ENCODE results near the gene MYOM1.
"Not testable (repeated sequence)": the region's sequence is repeated elsewhere in the genome, so short reads cannot be mapped to it uniquely, and the experiment has no call there.

The MYOM1 gene

DNA sequence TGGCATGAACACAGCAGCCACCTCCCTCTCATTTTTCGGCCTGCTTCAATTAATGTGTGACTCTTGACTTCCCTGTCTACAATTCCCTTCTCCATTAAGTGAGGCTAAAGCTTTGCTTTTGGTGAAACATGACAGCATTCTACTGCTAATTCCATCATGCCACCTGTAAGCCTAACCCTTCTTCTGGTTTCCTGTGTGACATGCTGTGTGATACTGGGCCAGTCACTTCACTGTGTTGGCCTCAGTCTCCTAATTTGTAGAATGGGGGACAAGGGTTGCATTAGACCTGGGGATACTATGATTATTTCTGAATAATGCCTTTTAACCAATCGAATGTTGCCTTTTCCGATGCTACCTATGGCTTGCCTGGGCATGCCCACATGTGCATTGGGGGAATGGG lies 146.4 kb downstream of the MYOM1 start:
- not testable (repeated sequence) for DNase-seq

DNA sequence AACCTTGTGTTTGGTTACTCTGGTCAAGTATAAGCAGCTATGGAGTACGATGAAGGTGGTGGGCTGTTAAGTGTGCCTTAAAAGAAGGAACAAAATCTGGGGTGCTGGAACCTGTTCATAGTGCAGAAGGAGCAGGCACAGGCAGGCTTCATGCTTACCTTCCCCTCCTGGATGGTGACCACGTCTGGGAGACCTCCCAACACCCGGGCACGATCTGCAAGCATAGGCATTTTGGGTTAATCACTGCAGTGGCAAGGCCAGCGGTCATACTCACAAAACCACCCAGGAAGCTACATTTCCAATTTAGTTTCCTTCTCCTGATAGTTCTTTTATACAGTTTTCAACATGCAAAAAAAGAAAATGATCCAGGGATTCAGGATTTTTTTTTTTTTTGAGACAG lies 148.1 kb downstream of the MYOM1 start:
- DNase-seq = no peak

DNA sequence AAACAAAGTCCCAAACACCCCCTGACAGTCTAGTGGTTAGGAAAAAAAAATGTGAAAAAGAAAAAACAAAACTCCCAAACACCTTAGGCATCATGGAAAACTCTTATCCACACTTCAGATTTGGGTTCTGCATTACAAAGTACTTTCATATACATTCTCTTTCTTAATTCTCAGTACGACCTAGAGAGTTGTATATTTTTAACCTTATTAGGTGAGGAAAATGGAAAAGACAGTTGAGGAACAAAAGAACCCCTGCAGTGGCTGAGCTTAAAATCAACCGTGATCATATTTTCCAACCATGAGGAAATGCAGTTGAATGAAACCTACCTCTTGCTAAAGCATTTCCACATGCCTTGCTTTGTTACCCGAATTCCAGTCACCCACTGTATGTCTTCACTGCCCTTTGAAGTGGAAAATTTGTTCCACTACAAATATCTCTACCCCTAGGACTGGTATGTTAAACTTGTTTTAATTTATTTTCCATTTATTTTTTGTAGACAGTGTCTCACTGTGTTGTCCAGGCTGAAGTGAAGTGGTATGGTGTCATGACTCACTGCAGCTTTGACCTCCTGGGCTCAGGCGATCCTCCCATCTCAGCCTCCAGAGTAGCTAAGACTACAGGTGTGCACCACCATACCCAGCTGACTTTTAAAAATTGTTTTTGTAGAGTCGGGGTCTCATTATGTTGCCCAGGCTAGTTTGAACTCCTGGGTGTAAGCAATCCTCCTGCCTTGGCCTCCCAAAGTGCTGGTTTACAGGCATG lies 149.9 kb downstream of the MYOM1 start:
- DNase-seq = no peak

DNA sequence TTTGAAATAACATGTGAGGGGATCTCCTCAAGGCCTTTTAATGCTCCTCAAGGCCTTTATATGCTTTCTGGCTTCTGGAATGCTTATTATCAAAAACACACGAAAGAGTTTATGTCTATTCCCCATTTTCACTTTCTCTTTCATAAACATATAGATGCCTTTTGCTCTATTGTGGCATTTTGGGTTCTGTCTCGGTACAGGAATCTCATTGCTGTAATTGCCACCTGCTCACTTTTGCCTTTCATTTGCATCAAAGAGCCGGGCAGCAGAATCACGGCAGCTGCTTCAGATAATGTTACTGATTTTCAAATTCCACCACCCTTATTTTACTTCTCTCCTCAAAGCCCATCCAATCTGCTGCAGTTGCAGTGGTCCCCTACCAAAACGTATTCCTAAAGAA lies 152.0 kb downstream of the MYOM1 start:
- no peak for DNase-seq

DNA sequence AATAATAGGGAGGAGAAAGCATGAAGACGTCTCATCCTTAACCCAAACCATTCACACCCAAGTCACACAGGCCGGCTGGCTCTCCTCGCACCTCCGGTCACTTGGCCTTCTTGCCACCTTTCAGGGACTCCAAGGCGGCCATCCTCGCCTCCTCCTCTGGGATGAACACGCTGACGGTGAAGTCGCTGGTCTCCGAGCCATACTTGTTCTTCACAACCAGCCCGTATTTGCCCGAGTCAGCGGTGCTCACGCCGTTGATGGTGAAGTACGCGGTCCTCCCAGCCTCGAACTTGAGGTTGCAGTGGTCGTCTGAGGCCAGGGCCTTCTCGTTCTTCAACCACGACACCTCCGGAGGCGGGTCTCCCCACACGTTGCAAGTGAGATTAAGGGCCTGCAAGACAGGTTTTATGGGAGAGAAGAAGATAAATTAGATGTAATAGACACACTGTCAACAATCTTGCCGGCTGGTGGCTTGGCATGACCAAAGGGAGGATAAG lies 152.6 kb downstream of the MYOM1 start:
- DNase-seq = no peak

DNA sequence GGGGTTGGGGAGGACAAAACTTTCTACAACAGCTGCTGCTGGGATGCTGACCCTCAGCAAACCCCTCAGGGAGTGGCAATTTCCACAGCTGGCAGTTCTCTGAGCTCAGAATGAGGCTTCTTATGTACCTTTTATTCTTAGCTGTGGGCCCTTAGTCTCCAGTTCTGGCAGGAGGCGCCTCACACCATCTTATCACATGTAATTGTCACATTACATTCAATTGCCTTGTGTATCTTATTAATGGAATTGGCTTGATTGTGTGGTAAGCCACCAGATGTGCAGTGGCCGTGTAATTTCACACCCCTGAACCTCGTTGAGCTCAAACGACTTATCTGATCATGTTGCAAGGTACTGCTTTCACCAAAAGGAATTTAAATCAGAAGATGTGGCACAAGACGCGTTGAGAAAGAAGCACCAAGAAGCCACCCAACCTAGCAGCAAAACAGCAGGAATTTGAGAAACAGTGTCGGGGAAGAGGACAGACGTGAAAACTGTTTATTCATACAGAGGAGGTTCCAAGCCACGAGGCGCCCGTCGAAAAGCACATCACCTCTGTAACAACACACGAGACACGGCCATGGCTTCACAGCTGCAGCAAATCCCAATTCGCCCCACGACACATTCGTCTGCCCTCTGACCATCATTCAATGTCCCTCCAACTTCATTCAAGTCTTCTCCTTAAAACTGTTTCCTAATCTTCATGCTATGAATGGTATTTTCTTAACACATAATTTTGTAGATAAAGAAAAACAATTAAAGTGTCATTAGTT lies 153.2 kb downstream of the MYOM1 start:
- DNase-seq = no peak

DNA sequence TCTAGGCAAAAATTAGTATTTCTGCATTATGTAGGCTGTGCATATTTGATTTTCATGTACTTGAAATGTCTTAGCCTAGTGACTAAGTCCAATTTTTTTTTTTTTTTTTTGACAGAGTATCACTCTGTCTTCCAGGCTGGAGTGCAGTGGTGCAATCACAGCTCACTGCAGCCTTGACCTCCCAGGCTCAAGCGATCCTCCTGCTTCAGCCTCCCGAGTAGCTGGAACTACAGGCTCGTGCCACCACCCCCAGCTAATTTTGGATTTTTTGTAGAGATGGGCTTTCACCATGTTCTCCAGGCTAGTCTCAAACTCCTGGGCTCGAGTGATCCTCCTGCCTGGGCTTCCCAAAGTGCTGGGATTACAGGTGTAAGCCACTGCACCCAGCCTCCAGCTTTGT lies 156.0 kb downstream of the MYOM1 start:
- DNase-seq = not testable (repeated sequence)

DNA sequence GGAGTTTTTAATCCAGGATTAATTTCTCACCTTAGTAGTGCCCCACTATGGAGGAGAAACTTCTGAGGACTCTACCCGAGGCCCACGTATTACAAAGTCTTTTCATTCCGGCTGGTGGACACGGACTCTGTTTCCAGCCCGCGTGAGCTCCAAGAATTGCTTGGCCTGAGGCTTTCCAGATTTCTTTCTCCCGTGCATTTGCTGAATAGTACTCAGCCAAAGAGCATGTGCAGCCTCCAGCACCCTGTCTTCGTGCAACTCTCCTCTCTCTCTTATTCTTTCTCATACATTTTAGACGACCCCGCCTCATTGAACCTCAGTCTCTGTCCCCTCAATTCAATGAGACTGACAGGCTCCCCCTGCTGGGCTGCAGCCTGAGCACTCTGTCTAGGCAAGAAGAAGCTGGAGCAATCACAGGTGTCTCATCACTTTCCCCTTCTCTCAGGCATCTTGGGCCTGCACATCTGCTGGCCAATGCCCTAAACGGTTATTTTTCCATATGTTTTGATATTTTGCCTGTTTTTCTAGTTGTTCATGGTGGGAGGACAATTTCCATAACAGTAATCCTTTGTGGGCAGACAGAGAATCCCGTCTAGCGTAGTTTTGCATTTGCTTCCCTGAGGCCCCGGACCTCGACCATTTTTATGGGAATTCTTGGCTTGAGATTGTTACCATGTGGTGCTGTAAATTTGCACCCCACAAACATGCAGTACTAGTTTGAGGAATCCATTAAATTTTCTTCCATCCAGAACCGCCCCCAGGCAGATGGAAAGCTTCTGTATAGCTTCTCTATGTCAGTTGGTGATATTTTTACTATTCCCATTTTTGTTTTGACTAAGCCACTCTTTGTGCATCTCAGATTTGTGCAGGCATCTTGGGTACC lies 156.7 kb downstream of the MYOM1 start:
- peak; percentile 64 for DNase-seq

DNA sequence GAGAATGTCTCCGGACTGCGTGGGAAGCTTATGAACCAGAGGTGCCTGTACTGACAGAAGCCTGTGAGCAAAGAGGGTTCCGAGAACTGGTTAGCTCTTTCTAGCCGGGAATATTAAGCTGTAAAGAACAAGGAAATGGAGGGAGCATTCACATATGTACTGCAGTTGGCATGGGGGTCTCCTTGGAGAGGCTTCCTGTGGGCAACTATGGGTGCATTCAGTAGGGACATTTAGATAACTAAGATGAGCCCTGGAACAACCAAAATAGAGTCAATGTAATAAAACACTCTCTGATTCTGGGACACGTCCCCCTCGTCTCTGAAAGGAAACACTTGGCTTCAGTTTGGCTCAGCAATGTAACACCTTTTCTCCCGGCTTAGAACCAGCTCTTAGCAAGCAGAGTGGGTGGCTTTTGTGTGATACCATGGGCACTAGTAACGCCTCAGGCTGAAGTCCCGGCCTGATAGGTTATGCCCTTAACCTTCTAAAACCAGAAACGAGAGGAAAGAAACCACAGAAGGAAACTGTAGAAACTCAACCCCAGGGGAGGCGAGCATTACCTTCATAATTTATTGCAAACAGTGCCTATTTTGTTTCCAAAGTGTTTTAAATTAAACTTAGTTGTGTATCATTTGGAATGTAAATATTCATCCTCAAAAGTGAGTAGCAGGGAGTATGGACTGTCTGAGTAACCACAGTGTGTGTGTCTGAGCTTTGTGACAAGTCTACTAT lies 158.0 kb downstream of the MYOM1 start:
- no peak for DNase-seq

DNA sequence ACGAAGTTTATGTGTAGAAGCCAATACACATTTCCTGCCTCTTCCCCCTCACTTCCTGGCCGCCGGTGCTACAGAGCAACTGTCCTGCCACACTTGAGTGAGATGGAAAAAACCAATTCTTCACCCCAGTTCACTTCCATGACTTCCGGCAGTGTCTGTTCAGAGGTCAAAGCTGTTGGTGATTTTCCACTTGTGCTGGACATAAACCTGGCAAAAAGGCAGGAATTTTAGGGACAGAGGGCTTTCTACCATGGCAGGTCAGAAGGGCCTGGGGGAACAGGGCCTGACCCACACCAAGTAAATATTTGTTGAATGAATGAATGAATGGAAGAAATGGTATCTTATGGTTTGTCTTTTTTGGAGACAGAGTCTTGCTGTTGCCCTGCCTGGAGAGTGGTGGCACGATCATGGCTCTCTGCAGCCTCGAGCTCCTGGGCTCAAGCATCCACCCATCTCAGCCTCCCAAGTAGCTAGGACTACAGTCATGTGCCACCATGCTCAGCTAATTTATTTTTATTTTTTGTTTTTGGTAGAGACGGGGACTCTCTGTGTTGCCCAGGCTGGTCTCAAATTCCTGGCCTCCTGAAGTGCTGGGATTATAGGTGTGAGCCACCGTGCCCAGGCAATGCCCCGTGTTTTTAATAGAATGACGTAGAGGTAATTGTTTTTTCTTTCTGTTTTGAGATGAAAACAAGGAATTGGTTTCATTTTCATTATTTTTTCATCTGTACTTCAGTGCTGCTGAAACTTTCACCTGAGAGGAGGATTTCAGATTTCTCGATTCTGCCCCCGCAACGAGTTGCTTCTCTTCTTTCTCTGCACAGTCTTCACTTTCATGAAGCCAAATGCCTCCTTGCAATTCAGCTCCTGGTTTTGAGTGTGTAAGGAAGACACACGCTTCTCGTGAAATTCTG lies 158.8 kb downstream of the MYOM1 start:
- no peak for DNase-seq

DNA sequence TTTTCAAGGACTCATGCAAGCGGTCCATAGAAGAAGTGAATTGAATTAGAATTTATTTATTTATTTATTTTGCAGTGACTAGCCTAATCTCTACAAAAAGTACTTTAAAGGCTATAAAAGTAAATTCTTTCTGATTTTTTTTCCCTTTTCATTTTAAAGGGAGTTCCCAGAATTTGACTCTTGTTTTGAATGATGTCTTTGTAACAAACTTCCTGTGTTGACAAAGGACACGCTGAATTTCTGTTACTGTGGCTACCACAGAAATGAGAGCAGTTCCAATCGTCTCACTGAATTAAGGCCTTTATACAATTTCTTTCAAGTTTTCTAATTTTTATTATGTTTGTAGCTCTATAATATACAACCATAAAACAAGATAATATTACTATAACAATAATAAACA lies 160.5 kb downstream of the MYOM1 start:
- no peak for DNase-seq

DNA sequence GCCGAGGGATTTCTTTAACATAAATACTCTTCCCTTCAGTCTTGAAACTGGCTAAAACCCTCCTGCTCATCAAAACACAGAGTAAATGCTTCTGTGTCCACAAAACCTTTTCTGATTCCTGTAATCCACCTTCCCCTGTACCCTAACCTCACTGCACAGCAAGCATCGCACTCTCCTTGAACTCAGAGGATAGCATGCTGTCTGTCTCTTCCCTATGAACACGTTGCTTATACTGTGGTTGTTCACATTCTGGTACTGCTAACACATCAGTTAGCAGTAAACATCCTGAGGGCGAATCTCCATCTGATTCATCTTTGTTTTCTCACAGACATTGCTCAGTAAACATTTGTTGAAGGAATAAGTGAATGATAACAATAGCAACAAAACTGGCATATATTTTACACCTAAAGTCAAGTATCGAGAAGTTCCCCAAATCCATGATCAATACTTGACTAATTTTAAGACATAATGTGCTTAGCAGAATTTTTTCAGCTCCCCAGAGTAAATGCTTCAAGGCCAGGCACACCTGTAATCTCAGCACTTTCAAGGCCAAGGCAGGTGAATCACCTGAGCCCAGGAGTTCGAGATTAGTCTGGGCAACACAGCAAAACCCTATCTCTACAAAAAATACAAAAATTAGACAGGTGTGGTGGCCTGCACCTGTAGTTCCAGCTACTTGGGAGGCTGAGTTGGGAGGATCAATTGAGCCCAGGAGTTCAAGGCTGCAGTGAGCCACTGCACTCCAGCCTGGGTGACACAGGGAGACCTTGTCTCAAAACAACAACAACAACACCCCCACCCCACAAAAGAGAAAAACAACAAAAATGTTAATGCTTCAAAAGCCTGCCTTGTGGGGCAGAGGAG lies 161.2 kb downstream of the MYOM1 start:
- no peak for DNase-seq

DNA sequence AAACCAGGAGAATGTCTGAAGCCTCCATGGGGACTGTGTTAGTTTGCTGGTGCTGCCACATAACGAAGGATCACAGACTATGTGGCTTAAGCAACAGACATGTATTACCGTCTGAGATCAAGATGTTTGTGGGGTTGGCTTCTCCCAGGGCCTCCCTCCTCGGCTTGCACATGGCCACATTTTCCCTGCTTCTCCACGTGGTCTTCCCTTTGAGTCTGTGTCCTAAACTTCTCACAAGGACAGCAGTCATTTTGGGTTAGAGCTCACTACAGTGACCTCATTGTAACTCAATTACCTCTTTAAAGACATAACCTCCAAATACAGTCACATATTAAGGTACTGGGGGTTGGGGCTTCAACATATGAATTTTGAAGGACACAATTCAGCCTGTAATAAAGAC lies 162.2 kb downstream of the MYOM1 start:
- DNase-seq = no peak

DNA sequence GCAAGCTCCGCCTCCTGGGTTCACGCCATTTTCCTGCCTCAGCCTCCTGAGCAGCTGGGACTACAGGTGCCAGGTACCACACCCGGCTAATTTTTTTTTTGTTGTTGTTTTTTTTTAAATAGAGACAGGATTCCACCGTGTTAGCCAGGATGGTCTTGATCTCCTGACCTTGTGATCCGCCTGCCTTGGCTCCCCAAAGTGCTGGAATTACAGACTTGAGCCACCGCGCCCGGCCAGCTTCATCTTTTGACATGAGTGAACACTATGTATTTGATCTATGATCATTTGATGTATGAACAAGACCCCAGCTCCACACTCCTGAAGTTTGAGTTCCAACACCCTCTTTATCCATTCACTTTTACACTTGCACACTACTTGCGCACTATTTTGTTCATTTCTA lies 163.5 kb downstream of the MYOM1 start:
- DNase-seq = no peak

DNA sequence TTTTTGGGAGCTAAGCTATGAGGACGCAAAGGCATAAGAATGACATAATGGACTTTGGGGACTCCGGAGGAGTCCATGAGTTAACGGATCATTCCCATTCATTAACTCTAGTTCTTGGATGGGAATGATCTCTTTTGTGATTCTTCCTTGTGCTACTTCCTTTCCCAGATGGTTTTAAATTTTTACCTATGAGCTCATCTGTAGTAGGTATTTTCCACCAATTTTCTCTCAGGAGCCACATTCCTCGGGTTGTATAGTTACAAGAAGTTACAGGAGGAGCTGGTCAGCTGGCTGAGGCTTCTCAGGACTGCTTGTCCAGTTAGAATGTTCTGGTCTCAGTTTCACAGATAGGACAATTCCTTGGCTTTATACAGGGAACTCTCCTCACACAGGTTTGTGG lies 164.0 kb downstream of the MYOM1 start:
- no peak for DNase-seq

DNA sequence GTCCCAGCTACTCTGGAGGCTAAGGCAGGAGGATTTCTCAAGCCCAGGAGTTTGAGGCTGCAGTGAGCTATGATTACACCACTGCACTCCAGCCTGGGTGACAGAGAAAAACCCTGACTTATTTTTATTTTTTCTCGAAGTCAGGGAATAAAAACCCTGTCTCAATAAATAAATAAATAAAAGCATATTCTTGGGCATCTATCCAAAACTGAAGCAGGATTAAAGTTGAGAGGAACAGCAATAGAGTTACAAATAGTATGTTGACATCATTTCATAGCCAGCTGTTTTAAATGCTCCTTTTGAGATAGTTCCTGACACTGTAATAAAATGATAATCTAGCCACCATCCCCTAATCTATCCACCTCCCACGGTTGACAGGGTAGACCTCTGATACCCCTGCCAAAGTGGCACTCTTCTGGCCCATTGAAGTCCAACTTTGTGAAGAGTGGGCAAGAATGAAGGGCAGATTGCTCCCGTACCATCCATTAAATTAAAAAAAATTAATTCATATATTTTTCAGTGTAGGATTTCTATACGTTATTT lies 164.5 kb downstream of the MYOM1 start:
- no peak for DNase-seq

DNA sequence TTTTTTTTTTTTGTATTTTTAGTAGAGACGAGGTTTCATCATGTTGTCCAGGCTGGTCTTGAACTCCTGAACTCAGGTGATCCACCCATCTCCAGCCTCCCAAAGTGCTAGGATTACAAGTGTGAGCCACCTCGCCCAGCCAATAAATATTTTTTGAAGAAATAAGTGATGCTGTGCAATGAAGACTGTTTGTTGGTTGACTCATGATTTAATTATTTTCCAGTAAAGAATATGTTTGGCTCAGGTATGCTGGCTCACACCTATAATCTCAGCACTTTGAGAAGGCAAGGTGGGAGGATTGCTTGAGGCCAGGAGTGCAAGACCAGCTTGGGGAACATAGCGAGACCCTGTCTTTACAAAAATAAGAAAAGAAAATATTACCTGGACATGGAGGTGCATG lies 165.0 kb downstream of the MYOM1 start:
- DNase-seq = no peak

DNA sequence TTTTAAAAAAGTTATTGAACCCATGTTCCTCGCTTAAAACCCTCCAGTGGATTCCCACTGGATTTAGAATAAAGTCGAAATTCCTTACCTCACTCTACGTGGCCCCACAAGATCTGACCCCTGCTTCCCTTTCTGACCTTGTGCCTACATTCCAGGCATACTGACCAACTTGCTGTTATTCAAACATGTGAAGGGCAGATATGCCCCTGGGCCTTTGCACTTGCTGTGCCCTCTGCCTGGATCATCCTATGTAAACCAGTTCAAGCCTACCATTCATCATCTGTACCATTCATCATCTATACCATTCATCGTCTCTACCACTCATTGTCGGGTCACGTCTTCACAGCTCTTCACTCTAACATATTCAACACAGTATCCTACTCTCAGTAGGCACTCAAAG lies 165.6 kb downstream of the MYOM1 start:
- DNase-seq = no peak

DNA sequence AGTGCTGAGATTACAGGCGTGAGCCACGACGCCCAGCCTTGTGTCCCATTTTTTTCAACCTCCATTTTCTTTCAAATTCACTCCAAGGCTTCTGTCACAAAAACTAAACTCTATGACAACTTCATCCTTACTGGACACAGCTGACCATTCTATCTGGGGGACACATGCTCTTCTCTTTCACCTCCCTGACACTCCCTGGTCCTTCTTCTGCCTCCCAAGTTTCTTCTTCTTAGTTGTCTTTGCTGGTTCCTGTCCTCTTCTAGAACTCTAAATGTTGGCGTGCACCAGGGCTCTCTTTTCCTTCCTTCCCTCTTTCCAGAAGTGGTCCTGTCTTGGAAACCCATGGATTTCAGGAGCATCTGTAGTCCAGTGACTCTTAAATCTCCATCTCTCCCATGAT lies 166.7 kb downstream of the MYOM1 start:
- DNase-seq = no peak

DNA sequence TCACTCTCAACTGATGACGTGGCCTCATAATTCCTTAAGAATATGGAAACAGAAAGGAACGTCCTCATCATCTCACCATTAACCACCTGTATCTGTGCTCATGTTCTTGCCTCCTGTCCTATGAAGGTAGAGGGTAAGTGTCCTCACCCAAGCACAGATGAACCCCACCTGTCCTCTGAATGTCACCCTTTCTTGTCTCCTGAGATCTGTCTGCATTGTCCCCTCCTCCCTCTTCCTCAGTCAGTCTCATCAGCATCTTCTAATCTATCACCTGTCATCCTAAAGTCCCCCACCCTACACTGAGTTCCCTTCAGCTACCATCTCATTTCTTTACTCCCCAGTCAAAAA lies 167.4 kb downstream of the MYOM1 start:
- DNase-seq = no peak
